ENCODE measurements around the gene CETN3. TPM values are rescaled to one million over a fixed set of nuclear protein-coding genes. Genes with fewer than 3 reads are reported as not detected.
"Not testable (repeated sequence)": the region's sequence is repeated elsewhere in the genome, so short reads cannot be mapped to it uniquely, and the experiment has no call there.

CETN3 gene
- total RNA-seq, 1 experiment from 2014 or later = 23.8 TPM

DNA sequence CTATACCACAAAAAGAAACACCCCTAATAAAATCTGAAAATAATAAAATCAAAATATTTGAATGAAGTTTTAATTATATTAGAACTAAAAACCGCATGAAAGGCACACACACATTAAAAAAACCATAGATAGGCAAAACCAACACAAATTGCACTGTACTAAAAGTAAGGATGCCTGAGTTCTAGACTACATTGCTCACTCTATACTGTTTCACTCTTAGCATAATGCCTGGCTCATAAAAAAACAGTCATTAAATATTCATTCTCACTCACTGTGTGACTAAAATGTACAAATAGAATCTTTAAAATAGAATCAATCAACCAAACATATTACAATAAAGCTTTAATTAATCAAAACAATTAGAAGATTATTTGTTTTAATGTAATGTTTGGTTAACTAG lies 41.7 kb downstream of the CETN3 start:
- H3K4me3 ChIP-seq = no peak overlapping the region
- H3K27ac ChIP-seq = no peak overlapping the region
- H3K36me3 ChIP-seq = no peaks in the 10 kb centered on the region
- H3K4me1 ChIP-seq (replicated peaks) = no peaks in the 10 kb centered on the region
- DNase-seq (ENCODE audit: low read depth in 1 of 2, low spot score in 2 of 2) = no peak
- peaks cover 4% of the 10 kb centered on the region; the same call in 1 of the 2 replicates for H3K27me3 ChIP-seq (replicated peaks)
- no peaks in the 10 kb centered on the region for H3K9me3 ChIP-seq (replicated peaks)

- Histone ChIP-seq H3K27ac (no peak overlapping the region), H3K27me3 (replicated peaks) (peaks cover 4% of the 10 kb centered on the region; the same call in 1 of the 2 replicates), H3K4me1 (replicated peaks) (no peaks in the 10 kb centered on the region), H3K4me3 (no peak overlapping the region), H3K9me3 (replicated peaks) (no peaks in the 10 kb centered on the region), H3K36me3 (no peaks in the 10 kb centered on the region)
- DNase-seq (ENCODE audit: low read depth in 1 of 2, low spot score in 2 of 2) = no peak
Measured at GRCh38 chr5:90366948-90367347, 42.6 kb downstream of the CETN3 start.

DNA sequence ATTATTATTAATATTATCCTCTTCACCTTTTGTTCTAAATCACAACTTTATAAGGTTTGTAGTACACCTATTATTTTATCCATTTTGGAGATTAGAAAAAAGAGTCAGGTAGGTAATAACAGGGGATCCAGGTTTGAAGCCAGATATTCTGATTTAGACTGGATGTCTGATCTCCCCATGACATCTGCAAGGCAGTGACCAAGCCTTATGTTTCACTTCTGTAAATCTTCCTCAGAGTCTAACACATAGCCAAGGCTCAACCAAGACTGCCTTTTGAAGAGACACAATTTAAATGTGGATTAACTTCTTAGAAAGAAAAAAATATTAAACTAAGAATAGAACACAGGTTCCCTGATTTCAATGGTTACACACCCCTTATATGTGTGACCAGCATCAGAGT lies 44.2 kb downstream of the CETN3 start:
- Histone ChIP-seq H3K27me3 (replicated peaks) (peaks cover 4% of the 10 kb centered on the region; the same call in 1 of the 2 replicates), H3K27ac (no peak overlapping the region), H3K4me3 (no peak overlapping the region), H3K9me3 (replicated peaks) (no peaks in the 10 kb centered on the region), H3K4me1 (replicated peaks) (no peaks in the 10 kb centered on the region), H3K36me3 (no peaks in the 10 kb centered on the region)
- DNase-seq (ENCODE audit: low read depth in 1 of 2, low spot score in 2 of 2) = no peak

- Histone ChIP-seq H3K4me1 (replicated peaks) (no peaks in the 10 kb centered on the region), H3K9me3 (replicated peaks) (no peaks in the 10 kb centered on the region), H3K27ac (no peak overlapping the region), H3K36me3 (no peaks in the 10 kb centered on the region), H3K4me3 (no peak overlapping the region), H3K27me3 (replicated peaks) (no peaks in the 10 kb centered on the region)
- no peak for DNase-seq (ENCODE audit: low read depth in 1 of 2, low spot score in 2 of 2)
Measured at GRCh38 chr5:90359073-90359920, 50.3 kb downstream of the CETN3 start.

DNA sequence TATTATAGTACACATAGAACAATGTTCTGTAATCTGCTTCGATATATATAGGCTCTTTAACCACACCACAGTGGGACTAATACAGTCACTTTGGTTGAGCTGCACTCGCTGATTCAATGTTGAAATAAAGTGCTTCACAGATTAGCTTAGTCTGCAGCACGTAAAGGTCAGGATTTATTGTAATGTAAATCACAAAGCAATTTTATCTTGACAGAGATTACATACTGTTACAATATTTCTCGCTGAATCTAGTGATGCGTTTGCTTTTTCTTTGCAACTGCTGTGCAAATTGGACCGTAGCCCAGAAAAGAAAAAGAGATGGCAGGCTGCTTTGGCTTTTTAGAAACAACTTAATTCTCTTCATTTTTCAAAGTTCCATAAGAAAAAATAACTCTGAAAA lies 52.9 kb downstream of the CETN3 start:
- no peak overlapping the region for H3K4me3 ChIP-seq
- DNase-seq (ENCODE audit: low read depth in 1 of 2, low spot score in 2 of 2) = no peak
- H3K27ac ChIP-seq = no peak overlapping the region
- no peaks in the 10 kb centered on the region for H3K36me3 ChIP-seq
- H3K4me1 ChIP-seq (replicated peaks) = no peaks in the 10 kb centered on the region
- H3K27me3 ChIP-seq (replicated peaks) = no peaks in the 10 kb centered on the region
- H3K9me3 ChIP-seq (replicated peaks) = no peaks in the 10 kb centered on the region

DNA sequence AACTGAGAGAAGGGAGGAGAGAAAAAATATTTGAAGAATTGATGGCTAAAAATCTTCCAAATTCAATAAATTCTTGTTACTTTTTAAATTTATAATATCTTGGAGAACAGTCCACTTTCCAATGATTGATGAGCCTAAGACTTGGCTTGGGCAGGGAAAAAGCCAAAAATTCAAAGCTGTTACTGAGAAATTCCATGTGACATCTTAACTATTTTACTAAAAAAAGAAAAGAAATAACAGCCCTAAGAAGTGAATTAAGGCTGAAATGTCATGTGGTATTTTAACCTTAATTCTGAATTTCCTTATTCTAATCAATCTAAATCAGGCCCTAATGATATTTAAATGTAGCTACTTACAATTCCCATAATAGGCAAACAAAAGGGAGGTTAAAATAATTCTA lies 53.4 kb downstream of the CETN3 start:
- Histone ChIP-seq H3K27ac (no peak overlapping the region), H3K9me3 (replicated peaks) (no peaks in the 10 kb centered on the region), H3K36me3 (no peaks in the 10 kb centered on the region), H3K4me1 (replicated peaks) (no peaks in the 10 kb centered on the region), H3K27me3 (replicated peaks) (no peaks in the 10 kb centered on the region), H3K4me3 (no peak overlapping the region)
- no peak for DNase-seq (ENCODE audit: low read depth in 1 of 2, low spot score in 2 of 2)

DNA sequence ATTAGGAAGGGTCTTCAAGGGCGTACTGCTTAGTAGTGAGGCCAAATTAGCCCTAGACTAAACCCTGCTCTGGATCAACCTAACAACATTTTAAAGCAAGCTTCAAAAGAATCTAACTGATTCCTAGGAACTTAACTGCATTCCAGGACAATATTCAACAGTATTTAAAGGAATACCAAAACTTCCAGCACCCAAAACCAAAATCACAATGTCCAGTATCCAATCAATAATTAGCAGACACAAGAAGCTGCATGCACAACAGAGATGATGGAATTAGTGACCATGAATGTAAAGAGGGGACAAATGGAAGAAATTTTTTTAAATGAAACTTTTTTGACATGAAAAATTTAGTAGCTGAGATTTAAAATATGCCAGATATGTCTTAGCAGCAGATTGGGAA lies 53.9 kb downstream of the CETN3 start:
- Histone ChIP-seq H3K27me3 (replicated peaks) (no peaks in the 10 kb centered on the region), H3K27ac (no peak overlapping the region), H3K4me3 (no peak overlapping the region), H3K36me3 (no peaks in the 10 kb centered on the region), H3K9me3 (replicated peaks) (no peaks in the 10 kb centered on the region), H3K4me1 (replicated peaks) (no peaks in the 10 kb centered on the region)
- DNase-seq (ENCODE audit: low read depth in 1 of 2, low spot score in 2 of 2) = no peak

GRCh38 chr5:90353254-90353653 lies 56.3 kb downstream of the CETN3 start:
- Histone ChIP-seq H3K4me3 (no peak overlapping the region), H3K36me3 (no peaks in the 10 kb centered on the region), H3K9me3 (replicated peaks) (no peaks in the 10 kb centered on the region), H3K27ac (no peak overlapping the region), H3K4me1 (replicated peaks) (no peaks in the 10 kb centered on the region), H3K27me3 (replicated peaks) (no peaks in the 10 kb centered on the region)
- no peak for DNase-seq (ENCODE audit: low read depth in 1 of 2, low spot score in 2 of 2)

GRCh38 chr5:90351101-90351500 lies 58.5 kb downstream of the CETN3 start:
- Histone ChIP-seq H3K36me3 (no peaks in the 10 kb centered on the region), H3K9me3 (replicated peaks) (no peaks in the 10 kb centered on the region), H3K27ac (no peak overlapping the region), H3K27me3 (replicated peaks) (no peaks in the 10 kb centered on the region), H3K4me3 (no peak overlapping the region), H3K4me1 (replicated peaks) (no peaks in the 10 kb centered on the region)
- DNase-seq (ENCODE audit: low read depth in 1 of 2, low spot score in 2 of 2) = no peak

GRCh38 chr5:90347462-90347861 lies 62.1 kb downstream of the CETN3 start:
- H3K4me3 ChIP-seq = no peak overlapping the region
- H3K9me3 ChIP-seq (replicated peaks) = no peaks in the 10 kb centered on the region
- no peaks in the 10 kb centered on the region for H3K36me3 ChIP-seq
- no peaks in the 10 kb centered on the region for H3K4me1 ChIP-seq (replicated peaks)
- DNase-seq (ENCODE audit: low read depth in 1 of 2, low spot score in 2 of 2) = no peak
- no peak overlapping the region for H3K27ac ChIP-seq
- H3K27me3 ChIP-seq (replicated peaks) = no peaks in the 10 kb centered on the region

GRCh38 chr5:90345684-90346083 lies 63.9 kb downstream of the CETN3 start:
- Histone ChIP-seq H3K9me3 (replicated peaks) (no peaks in the 10 kb centered on the region), H3K36me3 (no peaks in the 10 kb centered on the region), H3K4me1 (replicated peaks) (no peaks in the 10 kb centered on the region), H3K27me3 (replicated peaks) (no peaks in the 10 kb centered on the region), H3K4me3 (no peak overlapping the region), H3K27ac (no peak overlapping the region)
- DNase-seq (ENCODE audit: low read depth in 1 of 2, low spot score in 2 of 2) = no peak

- Histone ChIP-seq H3K27me3 (replicated peaks) (no peaks in the 10 kb centered on the region), H3K27ac (no peak overlapping the region), H3K36me3 (0 out of 2 replicates have a peak, but pooled peaks cover 2% of the 10 kb centered on the region), H3K4me1 (replicated peaks) (no peaks in the 10 kb centered on the region), H3K9me3 (replicated peaks) (no peaks in the 10 kb centered on the region), H3K4me3 (no peak overlapping the region)
- no peak for DNase-seq (ENCODE audit: low read depth in 1 of 2, low spot score in 2 of 2)
Measured at GRCh38 chr5:90344689-90345088, 64.9 kb downstream of the CETN3 start.

DNA sequence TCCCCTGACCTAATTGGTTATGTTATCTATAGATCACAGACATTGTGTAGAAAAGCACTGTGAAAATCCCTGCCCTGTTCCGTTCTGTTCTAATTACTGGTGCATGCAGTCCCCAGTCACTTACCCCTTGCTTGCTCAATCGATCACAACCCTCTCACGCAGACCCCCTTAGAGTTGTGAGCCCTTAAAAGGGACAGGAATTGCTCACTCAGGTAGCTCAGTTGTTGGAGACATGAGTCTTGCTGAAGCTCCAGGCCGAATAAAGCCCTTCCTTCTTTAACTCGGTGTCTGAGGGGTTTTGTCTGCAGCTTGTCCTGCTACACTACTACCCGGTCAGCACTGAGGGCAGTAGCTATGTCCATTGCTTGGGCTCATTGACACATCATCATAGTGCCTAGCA lies 65.8 kb downstream of the CETN3 start:
- H3K27ac ChIP-seq; H3K9me3 ChIP-seq (replicated peaks); H3K4me3 ChIP-seq; H3K4me1 ChIP-seq (replicated peaks); H3K27me3 ChIP-seq (replicated peaks); DNase-seq (ENCODE audit: low read depth in 1 of 2, low spot score in 2 of 2); H3K36me3 ChIP-seq: not testable (repeated sequence)

DNA sequence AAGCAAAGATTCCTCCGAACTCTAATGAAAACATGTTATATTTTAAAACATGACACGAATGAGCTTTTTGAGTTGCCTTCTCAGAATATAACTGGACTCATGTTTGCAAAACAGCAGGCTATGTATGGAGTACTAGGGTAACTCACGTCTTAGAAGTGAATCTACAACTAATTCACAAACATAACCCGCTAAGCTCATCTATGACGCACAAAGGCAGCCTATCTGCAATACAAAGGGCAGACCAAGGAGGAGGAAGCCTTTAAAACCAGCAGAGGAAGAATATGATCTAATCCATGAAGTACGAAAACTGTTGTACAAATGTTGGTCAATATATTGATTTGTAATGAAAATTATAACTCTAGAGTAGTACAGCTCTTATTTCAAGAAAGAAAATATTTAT lies 67.0 kb downstream of the CETN3 start:
- Histone ChIP-seq H3K27me3 (replicated peaks) (no peaks in the 10 kb centered on the region), H3K4me1 (replicated peaks) (no peaks in the 10 kb centered on the region), H3K36me3 (0 out of 2 replicates have a peak, but pooled peaks cover 2% of the 10 kb centered on the region), H3K9me3 (replicated peaks) (no peaks in the 10 kb centered on the region), H3K27ac (no peak overlapping the region), H3K4me3 (no peak overlapping the region)
- DNase-seq (ENCODE audit: low read depth in 1 of 2, low spot score in 2 of 2) = no peak

Measured in SJSA1 (cell line).